Stimulated activated memory B cell treated with anti-CD40 and anti-IgM and Interleukin-4, amounts not matched to agents 10 μg/mL and 1 μg/mL and 100 μg/mL, for 72 hours (primary cell): ENCODE measurements around the gene SLC25A1.

Experiments used
- ATAC-seq: fragments of 150-1000 bp; cut with Tn5 transposase; 2 replicates; pipeline ENCODE4 v1.10.0; 2021
- H3K27ac Mint-ChIP-seq: one replicate; pipeline ENCODE4 v1.8.0; 2022; ENCODE audit warnings: mild to moderate bottlenecking, mixed read lengths
- H3K27me3 Mint-ChIP-seq: one replicate; pipeline ENCODE4 v1.8.0; 2022; ENCODE audit warnings: mixed read lengths
- H3K36me3 Mint-ChIP-seq: one replicate; pipeline ENCODE4 v1.8.0; 2022; ENCODE audit warnings: mixed read lengths
- H3K4me1 Mint-ChIP-seq: one replicate; pipeline ENCODE4 v1.8.0; 2022; ENCODE audit warnings: mixed read lengths
- H3K4me3 Mint-ChIP-seq: one replicate; pipeline ENCODE4 v1.8.0; 2022; ENCODE audit warnings: mild to moderate bottlenecking, moderate library complexity, mixed read lengths
- H3K9me3 Mint-ChIP-seq: one replicate; pipeline ENCODE4 v1.8.0; 2022; ENCODE audit warnings: mixed read lengths

Gene SLC25A1

DNA sequence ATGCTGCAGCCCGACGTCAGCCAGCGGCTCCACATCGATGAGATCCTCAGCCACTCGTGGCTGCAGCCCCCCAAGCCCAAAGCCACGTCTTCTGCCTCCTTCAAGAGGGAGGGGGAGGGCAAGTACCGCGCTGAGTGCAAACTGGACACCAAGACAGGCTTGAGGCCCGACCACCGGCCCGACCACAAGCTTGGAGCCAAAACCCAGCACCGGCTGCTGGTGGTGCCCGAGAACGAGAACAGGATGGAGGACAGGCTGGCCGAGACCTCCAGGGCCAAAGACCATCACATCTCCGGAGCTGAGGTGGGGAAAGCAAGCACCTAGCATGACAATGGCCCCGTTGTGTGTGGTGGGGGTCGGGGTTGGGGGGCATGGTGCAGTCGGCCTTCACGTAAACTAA is 46.4 kb downstream of the SLC25A1 start:
- Mint-ChIP-seq H3K27ac (no peak overlapping the region), H3K4me3 (no peak overlapping the region), H3K27me3 (no peaks in the 10 kb centered on the region), H3K9me3 (no peaks in the 10 kb centered on the region), H3K36me3 (peaks cover 57% of the 10 kb centered on the region), H3K4me1 (no peaks in the 10 kb centered on the region)
- no peak for ATAC-seq

DNA sequence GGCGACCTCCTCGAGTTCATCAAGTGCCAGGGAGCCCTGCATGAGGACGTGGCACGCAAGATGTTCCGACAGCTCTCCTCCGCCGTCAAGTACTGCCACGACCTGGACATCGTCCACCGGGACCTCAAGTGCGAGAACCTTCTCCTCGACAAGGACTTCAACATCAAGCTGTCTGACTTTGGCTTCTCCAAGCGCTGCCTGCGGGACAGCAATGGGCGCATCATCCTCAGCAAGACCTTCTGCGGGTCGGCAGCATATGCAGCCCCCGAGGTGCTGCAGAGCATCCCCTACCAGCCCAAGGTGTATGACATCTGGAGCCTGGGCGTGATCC is 46.9 kb downstream of the SLC25A1 start:
- Mint-ChIP-seq H3K4me3 (no peak overlapping the region), H3K27ac (no peak overlapping the region), H3K27me3 (no peaks in the 10 kb centered on the region), H3K4me1 (no peaks in the 10 kb centered on the region), H3K36me3 (peaks cover 52% of the 10 kb centered on the region), H3K9me3 (no peaks in the 10 kb centered on the region)
- no peak for ATAC-seq

- H3K27ac Mint-ChIP-seq, result no peak within 1 kb of the TSS
- no peaks in the 10 kb centered on the region for H3K27me3 Mint-ChIP-seq
- no peak within 1 kb of the TSS for H3K4me3 Mint-ChIP-seq
- H3K36me3 Mint-ChIP-seq, result peaks cover 47% of the 10 kb centered on the region
- H3K4me1 Mint-ChIP-seq, result no peaks in the 10 kb centered on the region
- no peak for ATAC-seq
- no peaks in the 10 kb centered on the region for H3K9me3 Mint-ChIP-seq
Measured at GRCh38 chr22:19130959-19131684, 47.4 kb downstream of the SLC25A1 start, which contains the start of gene TSSK2. TSS of gene TSSK2 (plus strand) at chr22:19131308. CDS start at chr22:19131400, 92 bp downstream.

DNA sequence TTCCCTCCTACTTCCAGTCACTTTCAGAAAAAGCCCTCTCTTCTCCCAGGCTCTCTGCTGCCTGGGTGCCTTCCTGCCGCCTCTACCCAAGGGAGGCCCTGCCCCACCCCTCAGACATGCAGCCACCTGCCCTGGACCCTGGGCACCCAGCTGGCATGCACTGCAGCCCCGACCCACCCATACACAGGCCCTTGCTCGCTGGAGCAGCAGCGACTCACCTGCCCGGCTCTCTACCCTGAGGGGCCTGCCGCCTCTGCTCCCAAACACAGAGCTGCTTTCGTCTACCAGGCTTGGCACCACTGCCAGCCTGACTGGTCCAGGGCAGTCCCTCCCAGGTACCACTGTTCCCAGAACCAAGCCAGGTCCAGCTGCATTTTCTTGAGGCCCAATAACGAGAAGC is 48.7 kb downstream of the SLC25A1 start:
- Mint-ChIP-seq H3K4me1 (no peaks in the 10 kb centered on the region), H3K27me3 (no peaks in the 10 kb centered on the region), H3K9me3 (no peaks in the 10 kb centered on the region), H3K36me3 (peaks cover 38% of the 10 kb centered on the region), H3K4me3 (no peak overlapping the region), H3K27ac (peak overlapping the region; percentile 3)
- ATAC-seq, result no peak

DNA sequence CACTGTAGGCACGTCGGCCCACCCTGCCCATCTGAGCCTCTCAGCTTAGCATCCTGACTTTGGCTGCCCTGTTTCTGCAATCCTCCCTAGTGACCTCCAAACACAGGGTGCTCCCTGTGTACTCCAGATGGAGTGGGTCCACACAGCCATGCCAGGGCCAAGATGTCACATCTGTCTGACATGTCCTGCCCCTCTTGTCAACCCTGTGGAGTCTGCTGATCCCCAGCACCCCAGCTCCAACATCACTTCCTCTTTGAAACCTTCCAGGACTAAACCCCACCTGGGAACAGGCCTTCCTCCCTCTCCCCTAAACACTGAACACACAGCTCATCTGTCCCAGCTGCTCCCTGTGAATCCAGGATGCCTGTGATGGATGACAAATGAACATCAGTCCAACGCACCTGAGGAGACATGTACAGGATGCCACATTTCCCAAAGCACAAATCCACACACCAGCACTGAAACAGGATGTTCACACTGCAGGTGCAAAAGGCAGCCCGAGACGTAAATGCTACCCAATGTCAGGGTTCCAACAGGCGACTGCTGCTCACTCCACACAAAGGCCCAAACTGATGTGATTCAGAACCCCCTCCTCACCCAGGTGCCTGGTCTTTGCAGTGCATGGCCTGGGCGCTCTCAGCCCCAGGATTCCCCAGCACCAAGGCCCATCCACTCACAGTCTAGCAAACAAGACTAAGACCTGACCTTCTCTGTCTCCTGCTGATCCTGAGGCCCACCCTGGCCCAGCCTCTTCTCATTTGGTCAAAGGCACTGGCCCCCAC is 49.4 kb downstream of the SLC25A1 start:
- H3K36me3 Mint-ChIP-seq, result peaks cover 31% of the 10 kb centered on the region

DNA sequence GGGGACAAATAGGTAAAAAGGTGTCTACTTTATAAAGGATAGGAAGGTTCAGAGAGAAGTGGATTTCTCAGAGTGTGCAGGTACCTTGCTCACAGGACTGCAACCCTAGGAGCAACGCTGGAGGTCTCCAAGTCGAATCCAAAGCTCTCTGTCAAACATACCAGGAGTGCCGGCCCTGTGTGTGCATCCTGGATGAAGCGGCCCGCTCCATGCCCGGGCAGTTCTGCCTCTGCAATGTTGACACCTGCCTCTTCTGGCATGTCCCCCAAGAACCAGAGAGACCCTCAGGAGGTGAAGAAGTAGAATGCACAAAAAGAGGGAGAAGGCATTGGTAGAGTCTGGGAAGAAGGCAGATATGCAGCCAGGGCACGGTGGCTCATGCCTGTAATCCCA is 50.5 kb downstream of the SLC25A1 start:
- Mint-ChIP-seq H3K4me3 (no peak overlapping the region), H3K9me3 (no peaks in the 10 kb centered on the region), H3K27ac (no peak overlapping the region), H3K36me3 (peaks cover 19% of the 10 kb centered on the region), H3K4me1 (peaks cover 5% of the 10 kb centered on the region), H3K27me3 (no peaks in the 10 kb centered on the region)
- no peak for ATAC-seq

More for the DNA sequence above, 49.4 kb downstream of the SLC25A1 start:
- peak overlapping the region; percentile 3 for H3K27ac Mint-ChIP-seq
- H3K4me1 Mint-ChIP-seq, result no peaks in the 10 kb centered on the region
- no peaks in the 10 kb centered on the region for H3K9me3 Mint-ChIP-seq
- H3K4me3 Mint-ChIP-seq, result no peak overlapping the region
- no peaks in the 10 kb centered on the region for H3K27me3 Mint-ChIP-seq
- ATAC-seq, result no peak

DNA sequence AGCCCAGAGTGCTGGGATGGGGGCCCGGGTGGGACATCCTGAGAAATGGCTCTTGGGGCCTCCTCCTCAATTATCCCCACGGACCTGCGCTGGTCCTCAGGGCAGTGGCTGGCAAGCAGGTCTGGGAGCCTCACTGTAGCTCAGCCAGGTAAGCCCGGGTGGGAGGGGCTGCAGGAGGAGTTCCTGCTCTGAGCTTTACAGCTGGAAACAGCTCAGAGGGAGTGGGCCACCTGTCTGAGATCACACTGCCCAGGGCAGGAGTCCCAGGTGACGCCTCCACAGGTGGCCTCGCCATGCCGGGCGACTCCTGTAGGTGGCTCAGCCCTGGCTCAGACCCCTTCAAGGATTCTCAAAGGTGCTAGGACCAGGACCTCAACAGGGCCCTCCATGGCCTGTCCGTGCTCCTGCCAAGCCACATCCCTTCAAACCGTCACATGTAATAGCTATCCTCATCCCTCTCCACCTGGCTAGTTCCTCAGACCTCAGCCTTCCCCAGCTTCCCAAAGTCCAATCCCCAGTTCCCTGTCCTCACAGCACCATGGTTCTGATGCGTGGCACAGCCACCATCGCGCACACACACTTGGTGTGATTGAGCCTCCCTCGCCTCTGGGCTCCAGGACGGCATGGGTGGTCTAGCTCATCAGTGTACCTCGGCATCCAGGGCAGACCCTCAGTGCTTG is 51.1 kb downstream of the SLC25A1 start:
- Mint-ChIP-seq H3K4me3 (no peak overlapping the region), H3K27ac (no peak overlapping the region), H3K4me1 (peaks cover 11% of the 10 kb centered on the region), H3K9me3 (no peaks in the 10 kb centered on the region), H3K27me3 (no peaks in the 10 kb centered on the region), H3K36me3 (peaks cover 14% of the 10 kb centered on the region)
- no peak for ATAC-seq

- no peaks in the 10 kb centered on the region for H3K9me3 Mint-ChIP-seq
- H3K4me3 Mint-ChIP-seq, result no peak overlapping the region
- peaks cover 5% of the 10 kb centered on the region for H3K36me3 Mint-ChIP-seq
- H3K27me3 Mint-ChIP-seq, result no peaks in the 10 kb centered on the region
- ATAC-seq, result no peak
- no peak overlapping the region for H3K27ac Mint-ChIP-seq
- peaks cover 12% of the 10 kb centered on the region for H3K4me1 Mint-ChIP-seq
Measured at GRCh38 chr22:19126309-19127273, 51.9 kb downstream of the SLC25A1 start.
